ENCODE measurements around the gene LSM3. TPM values are rescaled to one million over a fixed set of nuclear protein-coding genes. Genes with fewer than 3 reads are reported as not detected.

The LSM3 gene
- total RNA-seq, 1 experiment from 2014 or later: 27.5 TPM

GRCh38 chr3:14238356-14238755 is 59.7 kb downstream of the LSM3 start:
- DNase-seq: no peak
- no peaks in the 10 kb centered on the region for H3K27me3 ChIP-seq
- H3K4me3 ChIP-seq: no peak overlapping the region
- peaks cover 7% of the 10 kb centered on the region for H3K4me1 ChIP-seq
- H3K36me3 ChIP-seq: no peaks in the 10 kb centered on the region
- H3K9me3 ChIP-seq (replicated peaks): no peaks in the 10 kb centered on the region; the same call in 1 of the 2 replicates
- no peak overlapping the region for H3K27ac ChIP-seq

GRCh38 chr3:14238930-14239329 is 60.3 kb downstream of the LSM3 start:
- Histone ChIP-seq H3K27me3 (no peaks in the 10 kb centered on the region), H3K27ac (no peak overlapping the region)

GRCh38 chr3:14239940-14240339 is 61.3 kb downstream of the LSM3 start:
- DNase-seq: no peak

More at GRCh38 chr3:14238930-14239329, 60.3 kb downstream of the LSM3 start:
- no peaks in the 10 kb centered on the region for H3K36me3 ChIP-seq
- H3K4me1 ChIP-seq: peaks cover 7% of the 10 kb centered on the region
- DNase-seq: no peak
- H3K9me3 ChIP-seq (replicated peaks): no peaks in the 10 kb centered on the region; the same call in 1 of the 2 replicates
- H3K4me3 ChIP-seq: no peak overlapping the region

GRCh38 chr3:14240366-14240765 is 61.7 kb downstream of the LSM3 start:
- peaks cover 7% of the 10 kb centered on the region for H3K4me1 ChIP-seq
- H3K9me3 ChIP-seq (replicated peaks): no peaks in the 10 kb centered on the region
- no peaks in the 10 kb centered on the region for H3K27me3 ChIP-seq
- H3K4me3 ChIP-seq: no peak overlapping the region
- DNase-seq: no peak
- H3K27ac ChIP-seq: no peak overlapping the region
- H3K36me3 ChIP-seq: no peaks in the 10 kb centered on the region

More at GRCh38 chr3:14239940-14240339, 61.3 kb downstream of the LSM3 start:
- peaks cover 7% of the 10 kb centered on the region for H3K4me1 ChIP-seq
- no peaks in the 10 kb centered on the region for H3K36me3 ChIP-seq
- no peak overlapping the region for H3K4me3 ChIP-seq
- H3K9me3 ChIP-seq (replicated peaks): no peaks in the 10 kb centered on the region
- H3K27ac ChIP-seq: no peak overlapping the region
- H3K27me3 ChIP-seq: no peaks in the 10 kb centered on the region

- no peaks in the 10 kb centered on the region for H3K9me3 ChIP-seq (replicated peaks)
- no peak for DNase-seq
- no peaks in the 10 kb centered on the region for H3K27me3 ChIP-seq
- H3K27ac ChIP-seq: no peak overlapping the region
- H3K36me3 ChIP-seq: no peaks in the 10 kb centered on the region
- no peaks in the 10 kb centered on the region for H3K4me1 ChIP-seq
- no peak overlapping the region for H3K4me3 ChIP-seq
Observed at GRCh38 chr3:14241716-14242115, 63.1 kb downstream of the LSM3 start.

GRCh38 chr3:14242490-14243311 is 64.1 kb downstream of the LSM3 start:
- Histone ChIP-seq H3K4me3 (no peak overlapping the region), H3K27me3 (no peaks in the 10 kb centered on the region), H3K4me1 (no peaks in the 10 kb centered on the region), H3K36me3 (no peaks in the 10 kb centered on the region), H3K9me3 (replicated peaks) (no peaks in the 10 kb centered on the region), H3K27ac (no peak overlapping the region)
- DNase-seq: no peak

- H3K4me3 ChIP-seq: no peak overlapping the region
- H3K9me3 ChIP-seq (replicated peaks): no peaks in the 10 kb centered on the region
- no peak for DNase-seq
Observed at GRCh38 chr3:14243782-14244181, 65.2 kb downstream of the LSM3 start.

GRCh38 chr3:14244521-14245247 is 66.1 kb downstream of the LSM3 start:
- no peak for DNase-seq
- H3K27ac ChIP-seq: no peak overlapping the region
- H3K27me3 ChIP-seq: no peaks in the 10 kb centered on the region
- no peaks in the 10 kb centered on the region for H3K36me3 ChIP-seq
- no peak overlapping the region for H3K4me3 ChIP-seq
- H3K4me1 ChIP-seq: no peaks in the 10 kb centered on the region
- no peaks in the 10 kb centered on the region for H3K9me3 ChIP-seq (replicated peaks)

More at GRCh38 chr3:14243782-14244181, 65.2 kb downstream of the LSM3 start:
- Histone ChIP-seq H3K4me1 (no peaks in the 10 kb centered on the region), H3K36me3 (no peaks in the 10 kb centered on the region), H3K27me3 (no peaks in the 10 kb centered on the region), H3K27ac (no peak overlapping the region)

GRCh38 chr3:14245248-14245639 is 66.6 kb downstream of the LSM3 start:
- no peak for DNase-seq
- H3K4me1 ChIP-seq: no peaks in the 10 kb centered on the region
- no peaks in the 10 kb centered on the region for H3K36me3 ChIP-seq
- no peak overlapping the region for H3K4me3 ChIP-seq
- no peaks in the 10 kb centered on the region for H3K9me3 ChIP-seq (replicated peaks)
- H3K27ac ChIP-seq: no peak overlapping the region
- H3K27me3 ChIP-seq: no peaks in the 10 kb centered on the region

GRCh38 chr3:14245822-14246221 is 67.2 kb downstream of the LSM3 start:
- Histone ChIP-seq H3K4me1 (no peaks in the 10 kb centered on the region), H3K27me3 (no peaks in the 10 kb centered on the region; the same call in 1 of the 2 replicates), H3K9me3 (replicated peaks) (no peaks in the 10 kb centered on the region), H3K4me3 (no peak overlapping the region), H3K36me3 (no peaks in the 10 kb centered on the region), H3K27ac (no peak overlapping the region)
- no peak for DNase-seq

- DNase-seq: no peak
- no peaks in the 10 kb centered on the region for H3K36me3 ChIP-seq
- no peaks in the 10 kb centered on the region; the same call in 1 of the 2 replicates for H3K27me3 ChIP-seq
- no peaks in the 10 kb centered on the region for H3K4me1 ChIP-seq
- H3K9me3 ChIP-seq (replicated peaks): no peaks in the 10 kb centered on the region
- H3K27ac ChIP-seq: no peak overlapping the region
- H3K4me3 ChIP-seq: no peak overlapping the region
Observed at GRCh38 chr3:14246414-14246813, 67.8 kb downstream of the LSM3 start.

- no peak overlapping the region for H3K4me3 ChIP-seq
- no peaks in the 10 kb centered on the region; the same call in 1 of the 2 replicates for H3K27me3 ChIP-seq
- H3K36me3 ChIP-seq: no peaks in the 10 kb centered on the region
- DNase-seq: no peak
- H3K9me3 ChIP-seq (replicated peaks): no peaks in the 10 kb centered on the region
- no peak overlapping the region for H3K27ac ChIP-seq
- H3K4me1 ChIP-seq: no peaks in the 10 kb centered on the region
Observed at GRCh38 chr3:14248477-14248848, 69.8 kb downstream of the LSM3 start.

GRCh38 chr3:14248849-14249523 is 70.4 kb downstream of the LSM3 start:
- Histone ChIP-seq H3K4me1 (no peaks in the 10 kb centered on the region), H3K27me3 (no peaks in the 10 kb centered on the region; the same call in 1 of the 2 replicates), H3K27ac (no peak overlapping the region), H3K36me3 (no peaks in the 10 kb centered on the region), H3K9me3 (replicated peaks) (no peaks in the 10 kb centered on the region), H3K4me3 (no peak overlapping the region)
- DNase-seq: no peak
